ENCODE results near the gene ABCF2. TPM values are rescaled to one million over a fixed set of nuclear protein-coding genes. Genes with fewer than 3 reads are reported as not detected.

The ABCF2 gene
- total and polyA plus RNA-seq, 2 of the 13 experiments (the other 11 are each of a cell fraction or from before 2014, with no cell fraction given): 16.3 to 42.5 TPM

- 96% methylated on average over 25 of the region's 28 CpGs for WGBS (ENCODE audit: low lambda C conversion rate)
- FAIRE-seq (no peak), DNase-seq (ENCODE audit: low spot score) (no peak), ATAC-seq (no peak)
- no peak overlapping the region for H2AFZ ChIP-seq (ENCODE audit: low read length)
- in situ Hi-C loops (cut with HindIII; ENCODE audit: extremely low pct_ligation_motif_present, low pct_unique_long_range_greater_than_20kb): no loop called here
- TF ChIP-seq KDM4B (CRISPR knock-in tag; IDR thresholded peaks at IDR 0.05) (no peak), RBFOX2 (IDR thresholded peaks at IDR 0.05; ENCODE audit: low read depth, low read length) (0 out of 2 replicates have a peak, but pooled peaks have one; percentile 41)
- BruUV-seq (replicated peaks): no TSS peak
- H3K4me3 ChIP-seq (replicated peaks in 1 of 3; ENCODE audit: insufficient read depth in 1 of 3, low read depth in 2 of 3, low read length in 3 of 3): no peak overlapping the region
- intact Hi-C loops (cut with micrococcal nuclease; ENCODE audit: unreplicated experiment): no loop called here
- peaks cover 24% of the 10 kb centered on the region for H3K4me1 ChIP-seq (ENCODE audit: insufficient read depth, low read length)
- no peak overlapping the region for H3K4me2 ChIP-seq (ENCODE audit: low read depth, low read length)
- H3K36me3 ChIP-seq (replicated peaks in 1 of 2; ENCODE audit: control insufficient read depth in 1 of 2, insufficient read depth in 2 of 2, low read length in 2 of 2): peaks cover 6 to 32% of the 10 kb centered on the region in 2 experiments; a peak in 4 of 5 replicates
- H3K9ac ChIP-seq (ENCODE audit: insufficient read depth, low read depth, low read length): no peak overlapping the region
- peaks cover 22% of the 10 kb centered on the region for H3K79me2 ChIP-seq (ENCODE audit: insufficient read depth, low read length)
- ChIA-PET POLR2A (interaction anchor here (1.6 kb wide), 1 partner anchor 8 kb away, joined by 3 read pairs; the partner anchor contains the start of gene ABCF2), CTCF (ENCODE audit: low intra/inter-chr PET ratio, low total read pairs) (no interaction called here)
- H3K9me3 ChIP-seq (ENCODE audit: low read length): no peaks in the 10 kb centered on the region
- no peaks in the 10 kb centered on the region; a peak in 1 of 5 replicates for H3K27me3 ChIP-seq (ENCODE audit: control insufficient read depth in 1 of 2, insufficient read depth in 2 of 2, low read length in 2 of 2)
- no peak overlapping the region for H3K27ac ChIP-seq (ENCODE audit: extremely low read length, insufficient read depth, low read length)
- peaks cover 12% of the 10 kb centered on the region; the same call in 1 of the 2 replicates for H4K20me1 ChIP-seq (ENCODE audit: insufficient read depth, low read length)
These were observed 8.2 kb upstream of the ABCF2 start for GRCh38 chr7:151235091-151235787.

- no peak for ATAC-seq
- ChIA-PET POLR2A (interaction anchor here (1.2 kb wide), 1 partner anchor 12 kb away, joined by 3 read pairs; no protein-coding TSS in a partner anchor), CTCF (ENCODE audit: low intra/inter-chr PET ratio, low total read pairs) (no interaction called here)
- Histone ChIP-seq H3K27ac (ENCODE audit: extremely low read length, insufficient read depth, low read length) (no peak overlapping the region), H3K4me1 (ENCODE audit: insufficient read depth, low read length) (peaks cover 24% of the 10 kb centered on the region), H3K9ac (ENCODE audit: insufficient read depth, low read depth, low read length) (peak overlapping the region; percentile 81), H3K36me3 (replicated peaks in 1 of 2; ENCODE audit: control insufficient read depth in 1 of 2, insufficient read depth in 2 of 2, low read length in 2 of 2) (peaks cover 6 to 32% of the 10 kb centered on the region in 2 experiments; a peak in 4 of 5 replicates), H4K20me1 (ENCODE audit: insufficient read depth, low read length) (peaks cover 12% of the 10 kb centered on the region; the same call in 1 of the 2 replicates), H2AFZ (ENCODE audit: low read length) (no peak overlapping the region), H3K79me2 (ENCODE audit: insufficient read depth, low read length) (peaks cover 22% of the 10 kb centered on the region), H3K4me2 (ENCODE audit: low read depth, low read length) (peak overlapping the region; percentile 96), H3K9me3 (ENCODE audit: low read length) (no peaks in the 10 kb centered on the region), H3K27me3 (ENCODE audit: control insufficient read depth in 1 of 2, insufficient read depth in 2 of 2, low read length in 2 of 2) (no peaks in the 10 kb centered on the region; a peak in 1 of 5 replicates), H3K4me3 (replicated peaks in 1 of 3; ENCODE audit: insufficient read depth in 1 of 3, low read depth in 2 of 3, low read length in 3 of 3) (peak overlapping the region; percentile 90 to 98 (median 91))
- no peak for FAIRE-seq
- in situ Hi-C loops (cut with HindIII; ENCODE audit: extremely low pct_ligation_motif_present, low pct_unique_long_range_greater_than_20kb) (no loop called here), intact Hi-C loops (cut with micrococcal nuclease; ENCODE audit: unreplicated experiment) (loop anchor here (2.0 kb wide), 1 partner anchor 15 kb away; the partner anchor contains the start of gene SMARCD3)
- no peak for DNase-seq (ENCODE audit: low spot score)
- WGBS (ENCODE audit: low lambda C conversion rate): 84% methylated on average over 7 of the region's 9 CpGs
- TF ChIP-seq ZNF776 (CRISPR knock-in tag; IDR thresholded peaks at IDR 0.05) (0 out of 2 replicates have a peak, but pooled peaks have one; percentile 33), HMGXB4 (CRISPR knock-in tag; IDR thresholded peaks at IDR 0.05; ENCODE audit: borderline replicate concordance in 1 of 2, low read depth in 1 of 2) (no peak), ZNF317 (CRISPR knock-in tag; IDR thresholded peaks at IDR 0.05) (0 out of 2 replicates have a peak, but pooled peaks have one; percentile 34)
- no TSS peak for BruUV-seq (replicated peaks)
These were observed 6.8 kb upstream of the ABCF2 start for GRCh38 chr7:151233804-151234203.
